Spleen (tissue), 11 donors: ENCODE data around the gene RAB24. TPM values are rescaled to one million over a fixed set of nuclear protein-coding genes. Genes with fewer than 3 reads are reported as not detected.

Experiments
- DNase-seq: peaks from one replicate; pipeline ENCODE4 v3.0.0-alpha.2; 2020
- H3K27ac ChIP-seq, 8 donors: fragments of 200-600 bp; sonication (generic) in 7 of 8; 1 replicate in 4 of 8; 2 replicates in 4 of 8; pipeline versions ENCODE4 v1.5.0 to v1.8.0; 2016 to 2021; ENCODE audit warnings: inconsistent platforms in 4 of 8, mild to moderate bottlenecking in 4 of 8, moderate library complexity in 1 of 8
- H3K27me3 ChIP-seq, 7 donors: fragments of 200-600 bp; sonication (generic) in 6 of 7; replicated peaks in 1 of 7; 1 replicate in 4 of 7; 2 replicates in 3 of 7; pipeline versions ENCODE4 v1.5.0 to v1.8.0; 2016 to 2021; ENCODE audit warnings: inconsistent platforms in 3 of 7, mild to moderate bottlenecking in 1 of 7
- H3K36me3 ChIP-seq, 6 donors: fragments of 200-600 bp; sonication (generic) in 5 of 6; 1 replicate in 4 of 6; 2 replicates in 2 of 6; pipeline versions ENCODE4 v1.5.0 to v1.8.0; 2016 to 2021; ENCODE audit warnings: inconsistent platforms in 2 of 6
- H3K4me1 ChIP-seq, 6 donors: fragments of 200-600 bp; sonication (generic) in 5 of 6; 1 replicate in 3 of 6; 2 replicates in 3 of 6; pipeline versions ENCODE4 v1.5.0 to v1.8.0; 2016 to 2021; ENCODE audit warnings: inconsistent platforms in 3 of 6
- H3K4me3 ChIP-seq, 8 donors: fragments of 200-600 bp; sonication (generic) in 7 of 8; 1 replicate in 4 of 8; 2 replicates in 4 of 8; pipeline versions ENCODE4 v1.5.0 to v1.8.0; 2016 to 2021; ENCODE audit warnings: inconsistent platforms in 4 of 8, mild to moderate bottlenecking in 4 of 8, moderate library complexity in 2 of 8
- H3K9me3 ChIP-seq, 8 donors: fragments of 200-600 bp; sonication (generic) in 7 of 8; 1 replicate in 4 of 8; 2 replicates in 4 of 8; pipeline versions ENCODE4 v1.5.0 to v1.8.0; 2016 to 2021; ENCODE audit warnings: inconsistent platforms in 4 of 8
- CTCF ChIP-seq, 11 experiments: fragments of 200-600 bp in 7 of 11; fragments of 450-650 bp in 4 of 11; sonication (generic) in 4 of 11; IDR thresholded peaks in 8 of 11; conservative IDR thresholded peaks in 3 of 11; 1 replicate in 7 of 11; 2 replicates in 4 of 11; pipeline versions ENCODE4 v1.4.0 to v1.8.0; 2016 to 2021; ENCODE audit warnings: antibody characterized with exemption in 11 of 11, inconsistent platforms in 4 of 11, mild to moderate bottlenecking in 1 of 11
- POLR2A ChIP-seq, 3 donors: fragments of 450-650 bp; IDR thresholded peaks; one replicate each; pipeline ENCODE4 v1.5.1; 2017; ENCODE audit warnings: antibody characterized with exemption in 3 of 3, mild to moderate bottlenecking in 1 of 3
- POLR2AphosphoS5 ChIP-seq, 3 donors: sonication (generic); formaldehyde crosslinking; IDR thresholded peaks; one replicate each; pipeline ENCODE4 v1.5.1; 2017; ENCODE audit warnings: antibody characterized with exemption in 3 of 3
- WGBS, 5 donors: extraction: QIAGEN DNeasy Blood & Tissue Kit in 3 of 5; methylation state at CpG; one replicate each; pipeline versions ENCODE4 v1.1.5 to v1.1.7; 2013 to 2018; 5-methylcytosine and 5-hydroxymethylcytosine counted together
- intact Hi-C: fragments of 100-400 bp; cut with DNase I; formaldehyde crosslinking; loops from one replicate; pipeline ENCODE4 v1.15.0; 2023; ENCODE audit warnings: low total_unique reads
- polyA plus RNA-seq, 3 donors: library from polyadenylated mRNA; stranded (reverse); fragments of 200-250 nt; gene quantifications; one replicate each; pipeline ENCODE4 v1.2.1, GENCODE V29; 2013
- total RNA-seq, 7 donors: library from RNA; depleted of rRNA in 3 of 7; stranded (reverse); fragments of >200 nt in 3 of 7; fragmentation: NEBNext Ultra II Directional in 4 of 7; extraction: Animal tissue kit (Norgen Biotek cat#: 25700) in 4 of 7; gene quantifications; one replicate each; pipeline versions ENCODE4 v1.1.0 to v1.2.1, GENCODE V29; 2016 to 2021
- donor health status: healthy with polysubstance abuse.
- donor health status: DM: no; HTN: no; CAD: no; lungs with moderate emphysema.
- donor health status: DM: no; HTN: no; CAD: no.
- donor health status: Bipolar disorder and iron deficiency.
- donor health status: healthy.
- donor health status: DM: no; HTN: no; CAD: no.
- donor health status: DM: yes; HTN: yes; CAD: no.

The RAB24 gene
- total and polyA plus RNA-seq, 10 donors: 52.1 to 181 (median 83.7) TPM

GRCh38 chr5:177276886-177277285 is 26.6 kb downstream of the RAB24 start:
- no peak for DNase-seq
- intact Hi-C loops: no loop called here
- TF ChIP-seq POLR2AphosphoS5 (IDR thresholded peaks at IDR 0.05): no peak
- no peak for TF ChIP-seq POLR2A (IDR thresholded peaks at IDR 0.05)
- TF ChIP-seq CTCF (IDR thresholded peaks at IDR 0.05 in 8 of 11, conservative IDR thresholded peaks at IDR 0.05 in 3 of 11): no peak
- Histone ChIP-seq H3K4me3 (no peak overlapping the region), H3K27ac (peak overlapping the region in 5 of 8 donors; percentile 31 to 57 (median 47)), H3K27me3 (no peaks in the 10 kb centered on the region), H3K9me3 (no peaks in the 10 kb centered on the region), H3K36me3 (peaks cover 0 to 100% (median 71%) of the 10 kb centered on the region in 6 donors), H3K4me1 (no peaks in the 10 kb centered on the region)
- 64 to 70% (median 67%) methylated on average over 1 of the region's 1 CpG for WGBS, 5 donors

GRCh38 chr5:177275883-177276282 is 27.6 kb downstream of the RAB24 start:
- TF ChIP-seq POLR2A (IDR thresholded peaks at IDR 0.05) (no peak), POLR2AphosphoS5 (IDR thresholded peaks at IDR 0.05) (no peak), CTCF (IDR thresholded peaks at IDR 0.05 in 8 of 11, conservative IDR thresholded peaks at IDR 0.05 in 3 of 11) (no peak)
- no peaks in the 10 kb centered on the region for H3K9me3 ChIP-seq
- H3K27me3 ChIP-seq: no peaks in the 10 kb centered on the region
- no peak for DNase-seq
- no peak overlapping the region for H3K4me3 ChIP-seq
- intact Hi-C loops: no loop called here
- WGBS, 5 donors: 81 to 97% (median 96%) methylated on average over 6 of the region's 6 CpGs
- peaks cover 0 to 100% (median 63%) of the 10 kb centered on the region in 6 donors for H3K36me3 ChIP-seq
- H3K27ac ChIP-seq: no peak overlapping the region
- no peaks in the 10 kb centered on the region for H3K4me1 ChIP-seq

- Histone ChIP-seq H3K27ac (no peak overlapping the region), H3K9me3 (no peaks in the 10 kb centered on the region), H3K36me3 (peaks cover 0 to 100% (median 72%) of the 10 kb centered on the region in 6 donors), H3K27me3 (no peaks in the 10 kb centered on the region), H3K4me3 (no peak overlapping the region), H3K4me1 (no peaks in the 10 kb centered on the region)
- intact Hi-C loops: no loop called here
- no peak for TF ChIP-seq POLR2AphosphoS5 (IDR thresholded peaks at IDR 0.05)
- TF ChIP-seq CTCF (IDR thresholded peaks at IDR 0.05 in 8 of 11, conservative IDR thresholded peaks at IDR 0.05 in 3 of 11): no peak
- no peak for TF ChIP-seq POLR2A (IDR thresholded peaks at IDR 0.05)
- 96 to 97% (median 96%) methylated on average over 4 of the region's 4 CpGs for WGBS, 5 donors
- DNase-seq: no peak
Measured at GRCh38 chr5:177271113-177271512, 32.4 kb downstream of the RAB24 start.

GRCh38 chr5:177270653-177271052 is 32.9 kb downstream of the RAB24 start:
- H3K4me1 ChIP-seq: no peaks in the 10 kb centered on the region
- intact Hi-C loops: no loop called here
- 94 to 100% (median 96%) methylated on average over 3 of the region's 3 CpGs for WGBS, 5 donors
- H3K9me3 ChIP-seq: no peaks in the 10 kb centered on the region
- no peak overlapping the region for H3K4me3 ChIP-seq
- H3K27me3 ChIP-seq: no peaks in the 10 kb centered on the region
- DNase-seq: no peak
- H3K36me3 ChIP-seq: peaks cover 0 to 100% (median 72%) of the 10 kb centered on the region in 6 donors
- no peak for TF ChIP-seq POLR2AphosphoS5 (IDR thresholded peaks at IDR 0.05)
- no peak for TF ChIP-seq POLR2A (IDR thresholded peaks at IDR 0.05)
- no peak overlapping the region for H3K27ac ChIP-seq

- Histone ChIP-seq H3K27me3 (no peaks in the 10 kb centered on the region), H3K36me3 (peaks cover 0 to 100% (median 74%) of the 10 kb centered on the region in 6 donors), H3K4me3 (no peak overlapping the region), H3K27ac (no peak overlapping the region), H3K9me3 (no peaks in the 10 kb centered on the region), H3K4me1 (no peaks in the 10 kb centered on the region)
- no peak for TF ChIP-seq POLR2A (IDR thresholded peaks at IDR 0.05)
- TF ChIP-seq POLR2AphosphoS5 (IDR thresholded peaks at IDR 0.05): no peak
- no peak for TF ChIP-seq CTCF (IDR thresholded peaks at IDR 0.05 in 8 of 11, conservative IDR thresholded peaks at IDR 0.05 in 3 of 11)
- 92 to 98% (median 94%) methylated on average over 3 of the region's 3 CpGs for WGBS, 5 donors
- intact Hi-C loops: no loop called here
- no peak for DNase-seq
Measured at GRCh38 chr5:177269976-177270375, 33.5 kb downstream of the RAB24 start.
